MCF 10A (cell line): ENCODE measurements around the gene GPC6. TPM values are rescaled to one million over a fixed set of nuclear protein-coding genes. Genes with fewer than 3 reads are reported as not detected.

ENCODE experiments used
- BruUV-seq: library from RNA; stranded (reverse); fragments of 400-500 nt; replicated peaks from 2 replicates; lab custom pipeline; 2021; lab: Mats Ljungman, UMichigan
- CTCF ChIA-PET: fragments of 300-600 bp; sonication (Branson Sonifier 250); formaldehyde crosslinking; extraction: SDS; loops from one replicate; lab custom pipeline; 2021; ENCODE audit warnings: antibody characterized with exemption, inconsistent platforms; lab: Yijun Ruan, JAX
- POLR2A ChIA-PET: fragments of 300-600, 350-650 bp; sonication (Branson Sonifier 250); formaldehyde crosslinking; extraction: SDS; loops from one replicate; lab custom pipeline; 2020; ENCODE audit warnings: antibody characterized with exemption, inconsistent platforms; lab: Yijun Ruan, JAX
- DNase-seq: peaks from one replicate; pipeline ENCODE4 v3.0.0-alpha.2; 2018; ENCODE audit not compliant: unreplicated experiment
- H3K27ac Mint-ChIP-seq: one replicate; pipeline ENCODE4 v1.8.0; 2022; ENCODE audit warnings: mild to moderate bottlenecking, low read depth, mixed read lengths; ENCODE audit not compliant: unreplicated experiment
- H3K27me3 Mint-ChIP-seq: one replicate; pipeline ENCODE4 v1.8.0; 2022; ENCODE audit warnings: mixed read lengths; ENCODE audit not compliant: insufficient read depth, unreplicated experiment
- H3K36me3 Mint-ChIP-seq: one replicate; pipeline ENCODE4 v1.8.0; 2022; ENCODE audit warnings: mild to moderate bottlenecking, moderate library complexity, mixed read lengths; ENCODE audit not compliant: insufficient read depth, unreplicated experiment
- H3K4me1 Mint-ChIP-seq: one replicate; pipeline ENCODE4 v1.8.0; 2022; ENCODE audit warnings: mixed read lengths; ENCODE audit not compliant: insufficient read depth, unreplicated experiment
- H3K4me3 Mint-ChIP-seq: one replicate; pipeline ENCODE4 v1.8.0; 2022; ENCODE audit warnings: mild to moderate bottlenecking, moderate library complexity, mixed read lengths; ENCODE audit not compliant: unreplicated experiment
- H3K9me3 Mint-ChIP-seq: one replicate; pipeline ENCODE4 v1.8.0; 2022; ENCODE audit warnings: mixed read lengths; ENCODE audit not compliant: unreplicated experiment
- intact Hi-C: fragments of 100-400 bp; cut with micrococcal nuclease; formaldehyde crosslinking; loops from 2 replicates; pipeline ENCODE4 v1.14.1; 2022
- total RNA-seq: library from RNA; stranded (reverse); gene quantifications from 2 replicates; pipeline ENCODE4 v1.2.3, GENCODE V29; 2022
- TF ChIP-seq, protein P1 (sequence below): fragments of 200-600 bp; IDR thresholded peaks from one replicate; pipeline ENCODE4 v1.8.0; 2022; ENCODE audit warnings: antibody characterized with exemption, mild to moderate bottlenecking; ENCODE audit not compliant: unreplicated experiment

Gene GPC6
- total RNA-seq, 1 experiment from 2014 or later, result 8.4 TPM

DNA sequence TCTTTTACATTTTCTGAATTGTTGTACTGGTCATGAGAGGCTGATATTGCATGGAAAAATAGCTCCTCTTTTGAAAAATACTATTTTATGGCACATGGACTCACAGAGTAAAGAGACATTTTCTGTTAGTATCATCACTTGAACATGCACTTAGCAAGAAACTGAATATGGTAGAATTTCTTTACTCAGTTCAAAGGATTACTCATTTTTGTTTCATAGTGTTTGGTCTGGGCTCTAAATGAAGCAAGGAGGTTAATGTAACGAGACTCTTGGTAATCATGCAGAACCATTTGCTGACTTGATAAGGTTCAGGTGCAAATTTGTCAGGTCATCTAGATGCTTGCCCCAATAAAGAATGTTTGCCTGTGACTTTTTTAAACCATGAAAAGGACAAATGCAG lies 63.2 kb downstream of the GPC6 start:
- BruUV-seq, result no TSS peak
- H3K4me1 Mint-ChIP-seq, result peaks cover 20% of the 10 kb centered on the region
- no peak for DNase-seq
- TF ChIP-seq, protein P1, sequence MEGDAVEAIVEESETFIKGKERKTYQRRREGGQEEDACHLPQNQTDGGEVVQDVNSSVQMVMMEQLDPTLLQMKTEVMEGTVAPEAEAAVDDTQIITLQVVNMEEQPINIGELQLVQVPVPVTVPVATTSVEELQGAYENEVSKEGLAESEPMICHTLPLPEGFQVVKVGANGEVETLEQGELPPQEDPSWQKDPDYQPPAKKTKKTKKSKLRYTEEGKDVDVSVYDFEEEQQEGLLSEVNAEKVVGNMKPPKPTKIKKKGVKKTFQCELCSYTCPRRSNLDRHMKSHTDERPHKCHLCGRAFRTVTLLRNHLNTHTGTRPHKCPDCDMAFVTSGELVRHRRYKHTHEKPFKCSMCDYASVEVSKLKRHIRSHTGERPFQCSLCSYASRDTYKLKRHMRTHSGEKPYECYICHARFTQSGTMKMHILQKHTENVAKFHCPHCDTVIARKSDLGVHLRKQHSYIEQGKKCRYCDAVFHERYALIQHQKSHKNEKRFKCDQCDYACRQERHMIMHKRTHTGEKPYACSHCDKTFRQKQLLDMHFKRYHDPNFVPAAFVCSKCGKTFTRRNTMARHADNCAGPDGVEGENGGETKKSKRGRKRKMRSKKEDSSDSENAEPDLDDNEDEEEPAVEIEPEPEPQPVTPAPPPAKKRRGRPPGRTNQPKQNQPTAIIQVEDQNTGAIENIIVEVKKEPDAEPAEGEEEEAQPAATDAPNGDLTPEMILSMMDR, result no peak
- H3K27me3 Mint-ChIP-seq, result no peaks in the 10 kb centered on the region
- H3K4me3 Mint-ChIP-seq, result no peak overlapping the region
- H3K27ac Mint-ChIP-seq, result no peak overlapping the region
- POLR2A ChIA-PET, result no interaction called here
- intact Hi-C loops, result no loop called here
- CTCF ChIA-PET, result interaction anchor here (0.7 kb wide), 1 partner anchor 1718 kb away, joined by 3 read pairs; no protein-coding TSS in a partner anchor
- no peaks in the 10 kb centered on the region for H3K36me3 Mint-ChIP-seq
- no peaks in the 10 kb centered on the region for H3K9me3 Mint-ChIP-seq

- ChIA-PET CTCF (no interaction called here), POLR2A (no interaction called here)
- no peaks in the 10 kb centered on the region for H3K9me3 Mint-ChIP-seq
- H3K4me3 Mint-ChIP-seq, result no peak overlapping the region
- H3K27ac Mint-ChIP-seq, result no peak overlapping the region
- intact Hi-C loops, result no loop called here
- TF ChIP-seq, protein P1, result no peak
- peaks cover 20% of the 10 kb centered on the region for H3K4me1 Mint-ChIP-seq
- H3K36me3 Mint-ChIP-seq, result no peaks in the 10 kb centered on the region
- BruUV-seq, result no TSS peak
- no peaks in the 10 kb centered on the region for H3K27me3 Mint-ChIP-seq
- peak; percentile 17 for DNase-seq
Measured at GRCh38 chr13:93290503-93290902, 63.9 kb downstream of the GPC6 start.

DNA sequence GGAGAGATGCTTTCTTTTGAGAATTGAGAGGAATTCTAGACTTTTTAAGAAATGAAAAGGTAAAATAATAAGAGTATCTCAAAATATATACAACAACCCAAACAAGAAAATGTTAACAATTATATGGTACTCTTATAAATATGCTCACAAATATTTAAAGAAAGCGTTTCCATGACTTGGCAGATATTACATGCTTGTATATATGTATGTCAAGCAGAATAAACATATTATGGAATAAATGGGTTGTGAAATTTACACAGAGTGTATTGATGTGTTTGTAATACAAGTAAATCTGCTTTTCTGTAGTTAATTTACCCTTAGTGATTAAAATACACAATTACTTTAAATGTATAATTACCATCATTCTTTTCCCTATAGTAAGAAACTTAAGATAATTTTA lies 65.8 kb downstream of the GPC6 start:
- Mint-ChIP-seq H3K4me3 (no peak overlapping the region), H3K4me1 (peaks cover 14% of the 10 kb centered on the region), H3K27ac (no peak overlapping the region), H3K27me3 (no peaks in the 10 kb centered on the region), H3K9me3 (no peaks in the 10 kb centered on the region), H3K36me3 (no peaks in the 10 kb centered on the region)
- TF ChIP-seq, protein P1, result no peak
- no peak for DNase-seq
- intact Hi-C loops, result no loop called here
- POLR2A ChIA-PET, result no interaction called here
- BruUV-seq, result no TSS peak
- CTCF ChIA-PET, result no interaction called here

GRCh38 chr13:93293710-93294109 lies 67.1 kb downstream of the GPC6 start:
- Mint-ChIP-seq H3K27ac (no peak overlapping the region), H3K9me3 (no peaks in the 10 kb centered on the region), H3K4me1 (peaks cover 14% of the 10 kb centered on the region), H3K4me3 (no peak overlapping the region), H3K36me3 (no peaks in the 10 kb centered on the region), H3K27me3 (no peaks in the 10 kb centered on the region)
- no peak for DNase-seq
- intact Hi-C loops, result no loop called here
- POLR2A ChIA-PET, result no interaction called here
- BruUV-seq, result no TSS peak
- TF ChIP-seq, protein P1, result no peak
- CTCF ChIA-PET, result no interaction called here
